NCI-H345 treated with DMSO at 0.1 percent for 48 hours (cell line): ENCODE results near the gene OR52E5.

Experiments
- DNase-seq: peaks from one replicate; lab custom pipeline; 2025; ENCODE audit not compliant: unreplicated experiment; lab: John Stamatoyannopoulos, UW

The OR52E5 gene

GRCh38 chr11:5932671-5933070, 39.7 kb downstream of the OR52E5 start:
- no peak for DNase-seq

- no peak for DNase-seq
These were observed 40.1 kb downstream of the OR52E5 start for GRCh38 chr11:5933116-5933515.

- no peak for DNase-seq
These were observed 45.0 kb downstream of the OR52E5 start for GRCh38 chr11:5937868-5938602.

- DNase-seq = no peak
These were observed 45.6 kb downstream of the OR52E5 start for GRCh38 chr11:5938603-5938965.

GRCh38 chr11:5940748-5941147, 47.7 kb downstream of the OR52E5 start:
- DNase-seq = no peak

- DNase-seq = no peak
These were observed 48.9 kb downstream of the OR52E5 start, which contains the start of gene OR56A3 for GRCh38 chr11:5941951-5942350. Gene OR56A3, plus strand, starts transcription at chr11:5942251. Its CDS starts 5,096 bp downstream, at chr11:5947347.
